Activated T-helper 1 cell treated with anti-CD3 and anti-CD28 coated beads, Interleukin-12 subunit alpha, Interleukin-12 subunit beta, Interleukin-2, Interleukin-4 antibody, amounts not matched to agents 30 ng/mL and 10 ng/mL and 1 ng/mL, durations not matched to agents 14 hours and 24 hours and 36 hours (primary cell): Measurements from ENCODE around the gene GIPC1. TPM values are rescaled to one million over a fixed set of nuclear protein-coding genes. Genes with fewer than 3 reads are reported as not detected.
A peak's percentile ranks its signal among the peaks of the same experiment; 100 is the strongest.
"Not testable (repeated sequence)": the region's sequence is repeated elsewhere in the genome, so short reads cannot be mapped to it uniquely, and the experiment has no call there.

Experiments used
- DNase-seq: peaks from one replicate; pipeline ENCODE4 v3.0.0; 2021; ENCODE audit warnings: low spot score
- H3K27ac Mint-ChIP-seq: one replicate; pipeline ENCODE4 v1.8.0; 2021; ENCODE audit warnings: mild to moderate bottlenecking, mixed read lengths
- H3K27me3 Mint-ChIP-seq: one replicate; pipeline ENCODE4 v1.8.0; 2022; ENCODE audit warnings: mild to moderate bottlenecking, moderate library complexity, mixed read lengths; ENCODE audit not compliant: insufficient read depth
- H3K36me3 Mint-ChIP-seq: one replicate; pipeline ENCODE4 v1.8.0; 2021; ENCODE audit warnings: low read depth, mixed read lengths
- H3K4me1 Mint-ChIP-seq: one replicate; pipeline ENCODE4 v1.8.0; 2021; ENCODE audit warnings: low read depth, mixed read lengths
- H3K4me3 Mint-ChIP-seq: one replicate; pipeline ENCODE4 v1.8.0; 2021; ENCODE audit warnings: mild to moderate bottlenecking, moderate library complexity, mixed read lengths
- H3K9me3 Mint-ChIP-seq: one replicate; pipeline ENCODE4 v1.8.0; 2021; ENCODE audit warnings: mixed read lengths
- intact Hi-C: fragments of 100-400 bp; cut with micrococcal nuclease; formaldehyde crosslinking; loops from one replicate; pipeline ENCODE4 v1.15.1; 2024
- total RNA-seq: library from RNA; stranded (reverse); gene quantifications from 2 replicates; pipeline ENCODE4 v1.2.3, GENCODE V29; 2022

GIPC1 gene
- total RNA-seq: 42.9 and 43.7 TPM in 2 replicates

GRCh38 chr19:14496029-14496833, at the start of gene GIPC1:
Gene GIPC1, minus strand, starts transcription at chr19:14496127. Its CDS starts 13,151 bp downstream, at chr19:14482976.
- peak within 1 kb of the TSS; percentile 65 for H3K27ac Mint-ChIP-seq
- intact Hi-C loops: loop anchor here (2.0 kb wide), 1 partner anchor 23 kb away; the partner anchor contains the start of gene DNAJB1

GRCh38 chr19:14545716-14546082, 49.8 kb upstream of the GIPC1 start:
- no peak for DNase-seq
- Mint-ChIP-seq H3K4me1 (peaks cover 6% of the 10 kb centered on the region), H3K9me3 (no peaks in the 10 kb centered on the region), H3K27ac (no peak overlapping the region), H3K27me3 (no peaks in the 10 kb centered on the region), H3K36me3 (peaks cover 6% of the 10 kb centered on the region), H3K4me3 (no peak overlapping the region)
- intact Hi-C loops: no loop called here

More at GRCh38 chr19:14496029-14496833, at the start of gene GIPC1:
- peak; percentile 86 for DNase-seq
- H3K4me1 Mint-ChIP-seq: peaks cover 12% of the 10 kb centered on the region
- no peaks in the 10 kb centered on the region for H3K9me3 Mint-ChIP-seq
- H3K27me3 Mint-ChIP-seq: no peaks in the 10 kb centered on the region
- peaks cover 3% of the 10 kb centered on the region for H3K36me3 Mint-ChIP-seq
- H3K4me3 Mint-ChIP-seq: peak within 1 kb of the TSS; percentile 87

GRCh38 chr19:14544977-14545715, 49.2 kb upstream of the GIPC1 start:
- no peak for DNase-seq
- H3K36me3 Mint-ChIP-seq: peaks cover 6% of the 10 kb centered on the region
- no peaks in the 10 kb centered on the region for H3K9me3 Mint-ChIP-seq
- intact Hi-C loops: no loop called here
- peaks cover 5% of the 10 kb centered on the region for H3K4me1 Mint-ChIP-seq
- no peaks in the 10 kb centered on the region for H3K27me3 Mint-ChIP-seq
- H3K27ac Mint-ChIP-seq: no peak overlapping the region
- H3K4me3 Mint-ChIP-seq: no peak overlapping the region

GRCh38 chr19:14544047-14544446, 48.1 kb upstream of the GIPC1 start:
- Mint-ChIP-seq H3K9me3 (no peaks in the 10 kb centered on the region), H3K4me1 (no peaks in the 10 kb centered on the region), H3K27me3 (no peaks in the 10 kb centered on the region), H3K27ac (no peak overlapping the region), H3K4me3 (no peak overlapping the region), H3K36me3 (peaks cover 3% of the 10 kb centered on the region)
- DNase-seq: no peak
- intact Hi-C loops: no loop called here

GRCh38 chr19:14542711-14543328, 46.9 kb upstream of the GIPC1 start:
- DNase-seq: no peak
- Mint-ChIP-seq H3K27me3 (no peaks in the 10 kb centered on the region), H3K36me3 (no peaks in the 10 kb centered on the region), H3K27ac (no peak overlapping the region), H3K4me1 (no peaks in the 10 kb centered on the region), H3K9me3 (no peaks in the 10 kb centered on the region), H3K4me3 (no peak overlapping the region)
- intact Hi-C loops: no loop called here

- H3K36me3 Mint-ChIP-seq, H3K4me1 Mint-ChIP-seq, DNase-seq, intact Hi-C loops, H3K27ac Mint-ChIP-seq, H3K4me3 Mint-ChIP-seq, H3K27me3 Mint-ChIP-seq, H3K9me3 Mint-ChIP-seq: not testable (repeated sequence)
Observed at GRCh38 chr19:14541979-14542378, 46.1 kb upstream of the GIPC1 start.

GRCh38 chr19:14540741-14541525, 45.0 kb upstream of the GIPC1 start:
- H3K36me3 Mint-ChIP-seq: no peaks in the 10 kb centered on the region
- intact Hi-C loops: no loop called here
- H3K4me1 Mint-ChIP-seq: no peaks in the 10 kb centered on the region
- DNase-seq: no peak
- no peak overlapping the region for H3K27ac Mint-ChIP-seq
- H3K27me3 Mint-ChIP-seq: no peaks in the 10 kb centered on the region
- H3K4me3 Mint-ChIP-seq: no peak overlapping the region
- no peaks in the 10 kb centered on the region for H3K9me3 Mint-ChIP-seq

- no peak overlapping the region for H3K27ac Mint-ChIP-seq
- intact Hi-C loops: no loop called here
- no peaks in the 10 kb centered on the region for H3K9me3 Mint-ChIP-seq
- H3K27me3 Mint-ChIP-seq: no peaks in the 10 kb centered on the region
- peaks cover 4% of the 10 kb centered on the region for H3K36me3 Mint-ChIP-seq
- no peak overlapping the region for H3K4me3 Mint-ChIP-seq
- H3K4me1 Mint-ChIP-seq: no peaks in the 10 kb centered on the region
- no peak for DNase-seq
Observed at GRCh38 chr19:14536926-14537692, 41.2 kb upstream of the GIPC1 start.

- no peak overlapping the region for H3K4me3 Mint-ChIP-seq
- DNase-seq: no peak
- no peaks in the 10 kb centered on the region for H3K9me3 Mint-ChIP-seq
- no peak overlapping the region for H3K27ac Mint-ChIP-seq
- no peaks in the 10 kb centered on the region for H3K27me3 Mint-ChIP-seq
- peaks cover 6% of the 10 kb centered on the region for H3K36me3 Mint-ChIP-seq
- intact Hi-C loops: no loop called here
- peaks cover 13% of the 10 kb centered on the region for H3K4me1 Mint-ChIP-seq
Observed at GRCh38 chr19:14533450-14533849, 37.5 kb upstream of the GIPC1 start.

GRCh38 chr19:14530506-14530905, 34.6 kb upstream of the GIPC1 start:
- Mint-ChIP-seq H3K27ac (no peak overlapping the region), H3K9me3 (no peaks in the 10 kb centered on the region), H3K27me3 (no peaks in the 10 kb centered on the region), H3K4me3 (peak overlapping the region; percentile 49), H3K4me1 (peaks cover 13% of the 10 kb centered on the region), H3K36me3 (peaks cover 8% of the 10 kb centered on the region)
- DNase-seq: no peak
- intact Hi-C loops: no loop called here

- H3K4me1 Mint-ChIP-seq: peaks cover 13% of the 10 kb centered on the region
- peak overlapping the region; percentile 97 for H3K27ac Mint-ChIP-seq
- no peak for DNase-seq
- H3K4me3 Mint-ChIP-seq: peak overlapping the region; percentile 96
- no peaks in the 10 kb centered on the region for H3K27me3 Mint-ChIP-seq
- H3K36me3 Mint-ChIP-seq: peaks cover 8% of the 10 kb centered on the region
- no peaks in the 10 kb centered on the region for H3K9me3 Mint-ChIP-seq
- intact Hi-C loops: no loop called here
Observed at GRCh38 chr19:14530005-14530348, 34.0 kb upstream of the GIPC1 start.
